Tibial artery (tissue), 4 donors: ENCODE data around the gene ADNP.
"Not testable (repeated sequence)": the region's sequence is repeated elsewhere in the genome, so short reads cannot be mapped to it uniquely, and the experiment has no call there.

Experiments used
- DNase-seq, 2 donors: peaks; one replicate each; pipeline ENCODE4 v3.0.0-alpha.2; 2019
- H3K27ac ChIP-seq, 2 donors: fragments of 200-600 bp; sonication (generic) in 1 of 2; 1 replicate in 1 of 2; 2 replicates in 1 of 2; pipeline ENCODE4 v1.5.1; 2018 to 2019; ENCODE audit warnings: mild to moderate bottlenecking in 1 of 2
- H3K27me3 ChIP-seq, 2 donors: fragments of 200-600 bp; sonication (generic) in 1 of 2; one replicate each; pipeline versions ENCODE4 v1.5.1 to v1.6.0; 2016 to 2019
- H3K36me3 ChIP-seq, 3 donors: fragments of 200-600 bp; sonication (generic) in 2 of 3; one replicate each; pipeline ENCODE4 v1.5.1; 2016 to 2019; ENCODE audit warnings: mild to moderate bottlenecking in 2 of 3
- H3K4me1 ChIP-seq, 4 donors: fragments of 200-600 bp; sonication (generic) in 2 of 4; 1 replicate in 3 of 4; 2 replicates in 1 of 4; pipeline ENCODE4 v1.5.1; 2016 to 2019
- H3K4me3 ChIP-seq, 2 donors: fragments of 200-600 bp; sonication (generic) in 1 of 2; 1 replicate in 1 of 2; 2 replicates in 1 of 2; pipeline ENCODE4 v1.5.1; 2018 to 2019; ENCODE audit warnings: mild to moderate bottlenecking in 2 of 2
- H3K9me3 ChIP-seq, 3 donors: fragments of 200-600 bp; sonication (generic) in 1 of 3; one replicate each; pipeline ENCODE4 v1.5.1; 2016 to 2019
- intact Hi-C: fragments of 100-400 bp; cut with DNase I; formaldehyde crosslinking; loops from one replicate; pipeline ENCODE4 v1.15.0; 2023; ENCODE audit warnings: low total_unique reads
- TF ChIP-seq, protein P1 (sequence below), 2 experiments: fragments of 200-600 bp in 1 of 2; fragments of 450-650 bp in 1 of 2; IDR thresholded peaks; one replicate each; pipeline ENCODE4 v1.5.1; 2017 to 2019; ENCODE audit warnings: antibody characterized with exemption in 2 of 2, mild to moderate bottlenecking in 1 of 2, moderate library complexity in 1 of 2

Gene ADNP

DNA sequence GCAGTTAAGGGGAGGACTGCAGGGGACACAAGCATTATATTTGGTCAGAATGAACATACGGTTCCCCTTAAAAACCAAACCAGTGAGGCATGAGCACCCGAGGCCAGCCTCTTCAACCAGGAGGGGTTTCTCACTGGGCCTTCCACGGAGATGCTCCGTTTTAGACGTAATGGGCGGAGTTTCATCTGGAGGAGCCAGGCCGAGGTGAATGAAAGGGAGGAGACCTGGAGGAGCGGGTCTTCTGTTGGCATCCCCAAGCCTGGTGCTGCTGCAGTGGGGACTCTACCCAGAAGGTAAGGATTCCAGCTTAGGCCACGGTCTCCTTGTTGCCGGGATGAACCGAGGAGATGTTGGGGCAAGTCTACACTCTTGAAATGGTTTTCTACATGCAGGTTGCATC, 47.4 kb downstream of the ADNP start:
- Histone ChIP-seq H3K4me1 (no peaks in the 10 kb centered on the region), H3K36me3 (peaks cover 3 to 29% (median 18%) of the 10 kb centered on the region in 3 donors), H3K27me3 (no peaks in the 10 kb centered on the region), H3K9me3 (no peaks in the 10 kb centered on the region), H3K4me3 (no peak overlapping the region), H3K27ac (no peak overlapping the region)
- peak in 1 of 2 donors; percentile 10 for DNase-seq
- TF ChIP-seq, protein P1, sequence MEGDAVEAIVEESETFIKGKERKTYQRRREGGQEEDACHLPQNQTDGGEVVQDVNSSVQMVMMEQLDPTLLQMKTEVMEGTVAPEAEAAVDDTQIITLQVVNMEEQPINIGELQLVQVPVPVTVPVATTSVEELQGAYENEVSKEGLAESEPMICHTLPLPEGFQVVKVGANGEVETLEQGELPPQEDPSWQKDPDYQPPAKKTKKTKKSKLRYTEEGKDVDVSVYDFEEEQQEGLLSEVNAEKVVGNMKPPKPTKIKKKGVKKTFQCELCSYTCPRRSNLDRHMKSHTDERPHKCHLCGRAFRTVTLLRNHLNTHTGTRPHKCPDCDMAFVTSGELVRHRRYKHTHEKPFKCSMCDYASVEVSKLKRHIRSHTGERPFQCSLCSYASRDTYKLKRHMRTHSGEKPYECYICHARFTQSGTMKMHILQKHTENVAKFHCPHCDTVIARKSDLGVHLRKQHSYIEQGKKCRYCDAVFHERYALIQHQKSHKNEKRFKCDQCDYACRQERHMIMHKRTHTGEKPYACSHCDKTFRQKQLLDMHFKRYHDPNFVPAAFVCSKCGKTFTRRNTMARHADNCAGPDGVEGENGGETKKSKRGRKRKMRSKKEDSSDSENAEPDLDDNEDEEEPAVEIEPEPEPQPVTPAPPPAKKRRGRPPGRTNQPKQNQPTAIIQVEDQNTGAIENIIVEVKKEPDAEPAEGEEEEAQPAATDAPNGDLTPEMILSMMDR (IDR thresholded peaks at IDR 0.05) = no peak
- intact Hi-C loops = no loop called here

DNA sequence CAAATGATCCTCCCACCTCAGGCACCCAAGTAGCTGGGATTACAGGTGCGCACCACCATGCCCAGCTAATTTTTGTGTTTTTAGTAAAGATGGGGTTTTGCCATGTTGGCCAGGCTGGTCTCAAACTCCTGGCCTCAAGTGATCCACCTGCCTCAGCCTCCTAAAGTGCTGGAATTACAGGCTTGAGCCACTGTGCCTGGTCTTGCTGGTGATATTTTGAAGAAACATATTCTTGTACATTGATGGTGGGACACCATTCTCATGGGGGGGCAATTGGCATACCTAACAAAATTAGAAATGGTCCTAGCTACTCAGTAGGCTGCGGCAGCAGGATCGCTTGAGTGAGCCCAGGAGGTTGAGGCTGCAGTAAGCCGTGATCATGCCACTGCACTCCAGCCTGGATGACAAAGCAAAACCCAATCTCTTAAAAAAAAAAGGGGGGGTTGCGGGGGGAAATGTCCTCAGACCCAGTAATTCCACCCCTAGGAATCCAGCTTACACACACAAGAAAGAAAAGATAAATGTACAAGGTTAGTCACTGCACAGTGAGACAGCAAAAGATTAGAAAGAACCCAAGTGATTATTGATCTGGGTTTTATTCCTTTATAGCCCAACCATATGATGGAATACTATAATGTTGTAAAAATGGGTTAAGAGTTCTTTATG, 49.3 kb downstream of the ADNP start:
- H3K4me1 ChIP-seq, H3K4me3 ChIP-seq, intact Hi-C loops, H3K9me3 ChIP-seq, H3K27ac ChIP-seq, H3K27me3 ChIP-seq: not testable (repeated sequence)
- DNase-seq = peak in 1 of 2 donors; percentile 9
- peaks cover 4 to 26% (median 5%) of the 10 kb centered on the region in 3 donors for H3K36me3 ChIP-seq

DNA sequence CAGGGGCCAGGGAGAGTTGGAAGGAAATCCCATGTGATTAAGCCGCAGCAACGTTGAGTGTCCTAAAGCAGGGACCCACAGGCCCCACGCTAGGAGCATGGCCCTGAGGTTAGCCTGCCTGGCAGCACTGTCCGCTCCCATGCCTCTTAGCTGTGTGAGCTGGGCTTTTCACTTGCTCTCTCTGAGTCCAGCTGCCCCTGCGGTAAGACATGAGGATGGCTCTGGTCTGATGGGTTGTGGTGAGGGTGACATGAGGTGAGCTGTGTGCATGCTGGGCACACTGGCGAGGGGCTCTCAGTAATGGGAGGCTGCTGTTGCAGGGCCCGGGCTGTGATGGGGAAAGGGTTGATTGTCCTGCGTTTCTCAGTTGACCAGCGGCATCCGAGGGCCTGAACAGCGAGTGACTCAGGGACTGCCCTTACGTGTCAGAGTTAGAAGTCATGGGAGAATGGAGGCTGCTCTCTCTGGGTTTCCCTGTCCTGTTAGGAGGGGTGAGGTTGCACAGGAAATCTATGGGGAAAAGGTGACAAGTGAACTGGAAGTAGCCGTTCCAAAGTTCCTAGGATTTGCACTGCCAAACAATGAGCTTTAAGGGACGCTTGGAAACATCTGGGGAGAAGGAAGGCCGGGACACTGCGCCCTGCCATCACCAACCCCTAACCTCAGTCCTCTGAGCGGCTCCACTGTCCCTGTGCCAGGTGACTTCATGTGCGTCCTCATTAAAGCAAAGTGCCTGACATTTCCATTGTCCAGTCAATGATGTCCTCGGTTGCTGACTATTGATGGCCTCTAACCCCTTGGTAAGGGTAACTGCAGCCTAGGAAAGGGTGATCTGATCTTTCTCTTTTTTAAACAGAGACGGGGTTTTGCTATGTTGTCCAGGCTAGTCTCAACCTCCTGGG, 51.3 kb downstream of the ADNP start:
- H3K4me1 ChIP-seq = no peaks in the 10 kb centered on the region
- intact Hi-C loops = no loop called here
- peaks cover 4 to 33% (median 4%) of the 10 kb centered on the region in 3 donors for H3K36me3 ChIP-seq
- DNase-seq = peak in 1 of 2 donors; percentile 0
- TF ChIP-seq, protein P1 (IDR thresholded peaks at IDR 0.05) = no peak
- no peak overlapping the region for H3K27ac ChIP-seq
- H3K27me3 ChIP-seq = no peaks in the 10 kb centered on the region
- H3K4me3 ChIP-seq = no peak overlapping the region
- H3K9me3 ChIP-seq = no peaks in the 10 kb centered on the region

DNA sequence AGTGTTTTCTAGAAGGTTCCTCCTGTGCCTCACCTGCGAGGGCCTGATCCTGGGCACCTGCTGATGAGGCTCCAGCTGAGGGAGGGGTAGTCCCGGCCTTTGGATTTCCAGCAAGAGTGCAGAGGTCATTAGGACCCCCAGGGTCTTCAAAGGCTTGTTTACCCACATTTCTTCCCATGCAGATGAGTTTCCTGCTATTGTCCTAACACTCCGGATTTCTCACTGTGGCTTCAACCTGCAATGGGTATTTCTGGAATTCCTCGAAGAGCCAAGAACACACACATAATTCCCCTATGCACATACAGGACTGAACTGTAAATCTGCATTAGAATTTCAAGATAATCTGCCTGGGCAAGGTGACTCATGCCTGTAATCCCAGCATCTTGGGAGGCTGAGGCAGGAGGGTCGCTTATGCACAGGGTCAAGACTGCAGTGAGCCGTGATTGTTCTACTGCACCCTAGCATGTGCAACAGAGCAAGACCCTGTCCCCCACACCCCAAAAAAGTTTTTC, 53.9 kb downstream of the ADNP start:
- intact Hi-C loops = no loop called here
- Histone ChIP-seq H3K27me3 (no peaks in the 10 kb centered on the region), H3K27ac (no peak overlapping the region), H3K36me3 (peaks cover 4 to 33% (median 4%) of the 10 kb centered on the region in 3 donors), H3K4me1 (no peaks in the 10 kb centered on the region), H3K9me3 (no peaks in the 10 kb centered on the region), H3K4me3 (no peak overlapping the region)
- TF ChIP-seq, protein P1 (IDR thresholded peaks at IDR 0.05) = no peak
- DNase-seq = no peak

DNA sequence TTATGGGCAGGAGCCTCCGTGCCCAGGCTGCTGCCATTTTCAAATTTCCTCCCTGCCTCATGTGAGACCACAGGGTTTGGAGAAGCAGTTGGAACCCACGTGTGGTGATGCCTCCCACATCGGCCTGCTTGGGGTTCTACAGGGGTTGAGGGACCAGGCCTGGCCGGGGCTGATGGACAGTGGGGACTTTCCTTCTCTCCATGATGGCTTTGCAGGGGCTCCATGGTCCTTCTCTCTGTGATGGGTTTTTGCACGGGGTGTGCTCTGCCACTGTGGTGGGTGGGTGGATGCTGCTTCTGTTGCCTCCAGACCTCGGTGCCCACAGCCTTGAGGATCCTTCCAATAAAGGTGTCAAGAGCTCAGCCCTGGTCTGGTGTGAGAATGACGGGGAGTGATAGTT, 54.4 kb downstream of the ADNP start:
- intact Hi-C loops = no loop called here
- Histone ChIP-seq H3K4me1 (no peaks in the 10 kb centered on the region), H3K27ac (no peak overlapping the region), H3K4me3 (no peak overlapping the region), H3K36me3 (peaks cover 4 to 33% (median 4%) of the 10 kb centered on the region in 3 donors), H3K27me3 (no peaks in the 10 kb centered on the region), H3K9me3 (no peaks in the 10 kb centered on the region)
- TF ChIP-seq, protein P1 (IDR thresholded peaks at IDR 0.05) = no peak
- no peak for DNase-seq
